Activated CD8-positive, alpha-beta memory T cell treated with anti-CD3 and anti-CD28 coated beads for 48 hours (primary cell): ENCODE results near the gene SLC6A8.
A peak's percentile ranks its signal among the peaks of the same experiment; 100 is the strongest.

ENCODE experiments used
- DNase-seq, 3 experiments: peaks; one replicate each; pipeline ENCODE4 v3.0.0-alpha.2; 2020; ENCODE audit warnings: low read depth in 2 of 3, low spot score in 2 of 3

SLC6A8 gene

GRCh38 chrX:153648358-153649177 lies 39.2 kb upstream of the SLC6A8 start:
- no peak for DNase-seq

- DNase-seq, result no peak
These were observed 38.4 kb upstream of the SLC6A8 start for GRCh38 chrX:153649178-153649914.

- DNase-seq, result no peak
These were observed 37.6 kb upstream of the SLC6A8 start for GRCh38 chrX:153649915-153650782.

GRCh38 chrX:153650959-153651358 lies 36.8 kb upstream of the SLC6A8 start:
- no peak for DNase-seq

GRCh38 chrX:153651540-153652079 lies 36.1 kb upstream of the SLC6A8 start:
- no peak for DNase-seq

- DNase-seq, result no peak
These were observed 34.2 kb upstream of the SLC6A8 start for GRCh38 chrX:153653556-153653955.

- DNase-seq, result no peak
These were observed 30.6 kb upstream of the SLC6A8 start for GRCh38 chrX:153657161-153657560.

- DNase-seq, result no peak
These were observed 28.5 kb upstream of the SLC6A8 start for GRCh38 chrX:153659268-153659667.

GRCh38 chrX:153662266-153662665 lies 25.5 kb upstream of the SLC6A8 start:
- DNase-seq, result peak in 1 of 3 experiments; percentile 23

GRCh38 chrX:153665726-153666306 lies 21.9 kb upstream of the SLC6A8 start:
- DNase-seq, result no peak

GRCh38 chrX:153667281-153667955 lies 20.3 kb upstream of the SLC6A8 start:
- no peak for DNase-seq

GRCh38 chrX:153667956-153668396 lies 19.8 kb upstream of the SLC6A8 start:
- peak; percentile 33 to 72 (median 68) for DNase-seq

GRCh38 chrX:153668423-153669173 lies 19.1 kb upstream of the SLC6A8 start:
- DNase-seq, result no peak

GRCh38 chrX:153669174-153669890 lies 18.4 kb upstream of the SLC6A8 start:
- DNase-seq, result peak in 1 of 3 experiments; percentile 16

- DNase-seq, result no peak
These were observed 17.6 kb upstream of the SLC6A8 start for GRCh38 chrX:153669901-153670731.

GRCh38 chrX:153670748-153671588 lies 16.8 kb upstream of the SLC6A8 start:
- DNase-seq, result no peak
